Measurements from ENCODE around the gene PLCXD1.

Gene PLCXD1

GRCh38 chrX:351736-352135 is 70.6 kb downstream of the PLCXD1 start:
- ATAC-seq, result no peak
- TF ChIP-seq TCF4 (CRISPR knock-in tag; IDR thresholded peaks at IDR 0.05; ENCODE audit: borderline replicate concordance) (no peak), ZNF70 (CRISPR knock-in tag; IDR thresholded peaks at IDR 0.05) (no peak), CREB5 (CRISPR knock-in tag; IDR thresholded peaks at IDR 0.05; ENCODE audit: low read depth) (no peak), OSR1 (CRISPR knock-in tag; IDR thresholded peaks at IDR 0.05) (no peak), PATZ1 (CRISPR knock-in tag; IDR thresholded peaks at IDR 0.05; ENCODE audit: borderline replicate concordance) (no peak), POU6F1 (CRISPR knock-in tag; IDR thresholded peaks at IDR 0.05; ENCODE audit: borderline replicate concordance, low read depth) (no peak), ARNTL (CRISPR knock-in tag; IDR thresholded peaks at IDR 0.05; ENCODE audit: borderline replicate concordance, low read depth) (no peak), ZFP3 (CRISPR knock-in tag; IDR thresholded peaks at IDR 0.05) (no peak), ZNF565 (CRISPR knock-in tag; conservative IDR thresholded peaks at IDR 0.05; ENCODE audit: low read depth) (no peak), ISL1 (CRISPR knock-in tag; IDR thresholded peaks at IDR 0.05) (no peak), CSDC2 (CRISPR knock-in tag; IDR thresholded peaks at IDR 0.05) (no peak), TSHZ2 (CRISPR knock-in tag; IDR thresholded peaks at IDR 0.05) (no peak), RARB (CRISPR knock-in tag; IDR thresholded peaks at IDR 0.05) (no peak), BACH2 (CRISPR knock-in tag; IDR thresholded peaks at IDR 0.05; ENCODE audit: borderline replicate concordance) (no peak), ZNF8 (CRISPR knock-in tag; IDR thresholded peaks at IDR 0.05) (no peak)

GRCh38 chrX:352181-352580 is 71.0 kb downstream of the PLCXD1 start:
- TF ChIP-seq CSDC2 (CRISPR knock-in tag; IDR thresholded peaks at IDR 0.05), result no peak
- TF ChIP-seq CSRNP3 (CRISPR knock-in tag; IDR thresholded peaks at IDR 0.05), result no peak
- no peak for TF ChIP-seq TSHZ2 (CRISPR knock-in tag; IDR thresholded peaks at IDR 0.05)
- TF ChIP-seq TOX (CRISPR knock-in tag; IDR thresholded peaks at IDR 0.05; ENCODE audit: borderline replicate concordance), result no peak
- TF ChIP-seq TCF4 (CRISPR knock-in tag; IDR thresholded peaks at IDR 0.05; ENCODE audit: borderline replicate concordance), result no peak
- TF ChIP-seq RARB (CRISPR knock-in tag; IDR thresholded peaks at IDR 0.05), result no peak
- TF ChIP-seq BACH2 (CRISPR knock-in tag; IDR thresholded peaks at IDR 0.05; ENCODE audit: borderline replicate concordance), result no peak
- TF ChIP-seq ARNTL (CRISPR knock-in tag; IDR thresholded peaks at IDR 0.05; ENCODE audit: borderline replicate concordance, low read depth), result no peak
- TF ChIP-seq ISL1 (CRISPR knock-in tag; IDR thresholded peaks at IDR 0.05), result no peak
- TF ChIP-seq ZNF565 (CRISPR knock-in tag; conservative IDR thresholded peaks at IDR 0.05; ENCODE audit: low read depth), result no peak
- TF ChIP-seq ZNF70 (CRISPR knock-in tag; IDR thresholded peaks at IDR 0.05), result no peak
- no peak for TF ChIP-seq CREB5 (CRISPR knock-in tag; IDR thresholded peaks at IDR 0.05; ENCODE audit: low read depth)
- ATAC-seq, result no peak
